Inferior parietal cortex (tissue), 1 donor: ENCODE measurements around the gene PLCL1.

Experiments
- DNase-seq: peaks from one replicate; pipeline ENCODE4 v3.0.0-alpha.2; 2016; ENCODE audit errors: extremely low spot score

PLCL1 gene

DNA sequence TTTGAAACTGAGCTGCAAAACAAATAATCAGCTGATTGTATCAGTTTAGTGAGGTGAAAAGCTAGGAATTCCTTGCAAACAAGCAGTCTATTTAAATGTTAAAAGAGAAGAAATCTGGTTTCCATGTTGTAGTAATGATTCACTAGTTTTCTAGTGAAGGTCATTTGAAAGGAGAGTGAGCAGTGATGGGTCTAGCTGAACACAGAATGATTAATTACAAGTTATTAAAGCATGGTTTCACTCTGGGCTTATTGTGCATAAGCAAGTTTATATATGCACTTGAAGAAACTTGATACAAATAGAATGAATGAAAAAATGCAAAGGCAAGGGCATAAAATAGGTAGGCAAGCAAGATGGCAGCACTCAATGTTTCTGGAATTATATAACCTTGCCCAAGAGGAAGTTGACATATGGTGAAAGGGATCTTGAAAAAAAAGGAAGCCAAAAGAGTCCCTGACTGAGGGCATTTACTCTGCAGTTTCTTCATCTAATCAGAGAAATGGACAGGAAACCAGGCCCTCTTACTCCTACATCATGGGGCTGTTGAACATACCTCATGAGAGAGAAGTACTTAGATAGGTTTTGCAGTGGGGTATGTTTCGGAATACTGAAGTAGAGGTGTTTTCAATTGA is 53.2 kb downstream of the PLCL1 start:
- DNase-seq: no peak

- no peak for DNase-seq
These were observed 54.3 kb downstream of the PLCL1 start for GRCh38 chr2:197858607-197859140.

DNA sequence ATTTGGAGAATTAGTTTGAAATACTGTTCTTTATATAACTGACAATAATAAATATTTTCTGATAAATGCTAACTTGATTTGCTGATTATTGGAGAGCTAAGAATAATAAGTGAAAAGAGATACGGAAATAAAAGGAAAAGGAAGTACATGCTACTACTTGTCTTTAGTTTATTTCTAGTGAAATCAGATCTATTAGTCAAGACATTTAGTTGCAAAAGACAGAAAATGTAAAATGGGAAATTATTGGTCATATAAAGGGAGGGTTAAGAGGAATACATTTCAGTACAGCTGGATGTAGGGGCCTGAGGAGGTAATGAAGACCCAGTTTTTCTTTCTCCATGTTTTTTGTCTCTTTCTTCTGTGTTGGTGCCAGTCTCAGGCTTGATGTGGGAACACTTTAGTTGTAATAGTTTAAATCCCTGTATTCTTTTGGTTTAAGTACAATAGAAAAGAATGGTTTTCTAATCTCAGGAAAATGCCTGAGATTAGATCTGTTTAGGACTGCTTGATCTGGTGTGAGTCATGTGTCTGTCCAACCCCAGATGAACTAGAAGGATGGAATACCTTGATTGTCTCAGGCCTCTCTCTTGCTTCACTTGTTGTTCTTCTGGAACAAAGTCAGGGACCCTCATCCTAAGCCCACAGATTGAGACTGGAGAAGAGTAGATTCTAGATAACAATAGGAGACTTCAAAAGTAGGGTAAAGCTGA is 58.0 kb downstream of the PLCL1 start:
- no peak for DNase-seq

DNA sequence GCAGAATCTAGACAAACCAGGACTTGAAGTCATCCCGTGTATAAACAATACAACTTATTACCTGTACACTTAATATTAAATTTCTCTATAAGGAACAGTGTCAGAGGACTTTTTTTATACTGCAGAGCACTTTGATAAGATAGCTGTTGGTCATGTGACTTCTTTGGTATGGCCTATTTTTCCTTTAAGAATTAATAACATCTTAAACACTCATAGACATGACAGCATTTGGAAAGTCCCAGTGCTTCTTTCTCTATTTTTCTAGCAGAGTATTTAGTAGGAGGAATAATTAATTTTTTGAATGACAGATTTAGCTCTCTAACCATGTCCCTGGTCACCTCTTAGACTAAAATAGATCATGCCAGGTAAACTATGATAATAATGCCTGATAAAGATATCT is 59.4 kb downstream of the PLCL1 start:
- no peak for DNase-seq

GRCh38 chr2:197866455-197866854 is 62.1 kb downstream of the PLCL1 start:
- DNase-seq: no peak

DNA sequence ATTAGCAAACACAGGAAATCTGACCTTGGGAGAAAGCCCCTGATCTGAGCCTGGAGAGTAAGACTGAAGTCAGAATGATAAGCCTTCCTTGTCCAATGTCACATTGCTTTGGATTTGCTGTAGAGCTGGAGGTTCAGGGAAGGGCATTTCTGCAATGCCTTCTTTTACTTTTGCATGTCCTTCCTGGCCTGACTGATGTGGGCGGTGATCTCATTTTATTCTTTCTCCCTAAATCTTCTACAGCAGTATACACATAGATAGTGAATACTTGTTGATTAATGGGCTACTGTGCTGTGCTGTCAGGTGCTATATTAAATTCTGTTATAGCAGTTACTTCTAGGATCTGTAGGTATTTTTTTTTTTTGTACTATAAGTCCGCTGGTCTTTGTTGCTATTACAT is 62.6 kb downstream of the PLCL1 start:
- no peak for DNase-seq

GRCh38 chr2:197867624-197868023 is 63.2 kb downstream of the PLCL1 start:
- no peak for DNase-seq

DNA sequence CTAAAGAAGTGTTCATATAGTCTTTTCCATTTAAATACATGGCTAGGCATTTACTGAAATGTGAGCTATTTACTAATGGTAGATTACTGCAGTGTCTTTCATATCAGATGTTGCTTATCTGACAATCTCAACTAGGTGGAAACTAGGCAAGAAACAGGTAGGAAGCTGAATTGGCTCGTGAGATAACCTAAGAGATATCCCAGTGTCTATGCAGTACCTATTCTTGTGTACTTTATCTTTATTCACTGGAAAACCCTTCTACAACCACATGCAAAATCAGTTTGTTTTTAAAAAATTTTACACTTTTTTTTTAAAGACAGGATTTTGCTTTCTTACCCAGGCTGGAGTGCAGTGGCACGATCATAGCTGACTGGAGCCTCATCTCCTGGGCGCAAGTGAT is 63.8 kb downstream of the PLCL1 start:
- DNase-seq: no peak

- no peak for DNase-seq
These were observed 64.6 kb downstream of the PLCL1 start for GRCh38 chr2:197869041-197869440.

DNA sequence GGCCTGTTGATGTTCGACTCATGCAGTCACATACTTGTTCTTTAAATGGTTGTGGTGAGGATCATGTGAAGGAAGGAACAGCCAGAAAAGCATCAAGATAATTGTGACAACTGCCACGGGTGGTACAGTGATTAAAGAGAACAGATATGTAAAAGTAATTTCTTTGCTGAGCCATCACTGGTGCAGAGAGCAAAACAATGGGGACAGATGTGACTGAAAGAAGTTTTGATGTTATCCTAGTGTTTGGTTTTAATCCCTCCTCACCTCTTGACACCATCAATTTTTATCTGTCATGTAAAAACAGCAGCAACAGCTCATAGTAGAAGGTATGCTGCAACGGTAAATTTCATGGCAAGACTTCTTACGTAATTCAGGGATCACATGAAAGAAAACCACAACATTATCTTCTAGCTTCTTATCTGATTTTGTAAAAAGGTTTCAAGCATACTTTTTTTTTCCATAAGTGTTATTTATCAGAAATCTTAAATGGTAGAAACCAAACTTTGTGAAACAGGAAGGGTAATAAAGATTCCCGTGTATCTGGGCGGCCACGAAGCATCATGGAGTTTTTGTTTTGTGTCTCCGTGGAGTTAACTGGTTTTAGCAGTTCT is 65.2 kb downstream of the PLCL1 start:
- no peak for DNase-seq

DNA sequence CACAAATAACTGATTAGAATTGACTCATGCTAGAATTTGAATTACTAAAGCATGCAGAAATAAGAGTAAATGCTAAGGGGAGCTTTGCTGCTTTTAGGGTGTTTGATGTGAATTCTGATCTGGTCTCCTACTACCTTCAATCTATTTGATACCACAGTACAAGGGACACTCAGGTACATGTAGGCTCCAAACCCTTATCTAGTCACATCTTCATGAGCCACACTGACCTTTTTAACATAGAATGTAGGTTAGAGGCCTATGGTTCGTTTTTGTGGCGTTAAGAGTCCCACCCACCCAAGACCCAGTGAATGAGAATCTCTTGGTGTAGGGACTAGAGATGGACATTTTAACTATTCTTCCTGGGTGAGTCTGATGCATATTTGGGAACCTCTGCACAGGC is 65.7 kb downstream of the PLCL1 start:
- DNase-seq: no peak

GRCh38 chr2:197871780-197872456 is 67.5 kb downstream of the PLCL1 start:
- no peak for DNase-seq

- peak; percentile 67 for DNase-seq
These were observed 68.9 kb downstream of the PLCL1 start for GRCh38 chr2:197873293-197873701.

- peak; percentile 31 for DNase-seq
These were observed 71.4 kb downstream of the PLCL1 start for GRCh38 chr2:197875763-197876162.

DNA sequence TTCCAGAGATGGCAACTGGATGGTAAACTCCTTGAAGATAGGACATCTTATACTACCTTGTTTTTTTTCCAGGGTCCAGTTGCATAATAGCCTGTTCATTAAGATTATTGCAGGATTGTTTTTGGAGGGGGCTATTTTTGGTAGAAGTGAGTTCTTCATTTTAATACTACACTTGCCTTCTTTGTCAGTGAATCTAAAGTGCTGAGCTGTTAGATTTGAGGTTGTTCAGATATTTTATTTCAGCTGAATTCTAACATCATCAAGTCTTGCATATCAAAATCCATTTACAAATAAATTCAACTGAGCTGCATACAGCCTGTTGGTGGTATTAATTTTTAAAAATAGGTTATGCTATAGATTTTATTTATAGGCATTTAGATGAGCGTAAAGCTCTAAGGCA is 72.1 kb downstream of the PLCL1 start:
- DNase-seq: no peak

DNA sequence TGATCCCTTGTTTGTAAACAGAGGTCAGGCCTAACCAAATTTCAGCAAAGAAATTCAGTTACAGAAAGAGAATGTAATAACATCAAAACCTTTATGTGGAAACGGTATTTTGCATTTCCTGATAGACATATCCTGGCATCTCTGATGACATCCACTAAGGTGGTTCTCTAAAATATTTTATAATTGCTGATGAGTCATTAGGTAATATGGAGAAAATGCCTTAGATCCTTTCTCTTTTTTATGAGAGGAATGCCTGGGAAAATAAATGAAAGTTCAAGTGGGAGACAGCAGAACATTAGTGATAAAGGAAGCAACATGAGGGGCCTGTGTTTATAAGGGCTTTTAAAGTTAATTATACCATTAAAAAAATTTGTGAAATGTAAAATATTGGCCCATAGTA is 72.6 kb downstream of the PLCL1 start:
- DNase-seq: no peak

GRCh38 chr2:197878792-197879191 is 74.4 kb downstream of the PLCL1 start:
- DNase-seq: no peak

DNA sequence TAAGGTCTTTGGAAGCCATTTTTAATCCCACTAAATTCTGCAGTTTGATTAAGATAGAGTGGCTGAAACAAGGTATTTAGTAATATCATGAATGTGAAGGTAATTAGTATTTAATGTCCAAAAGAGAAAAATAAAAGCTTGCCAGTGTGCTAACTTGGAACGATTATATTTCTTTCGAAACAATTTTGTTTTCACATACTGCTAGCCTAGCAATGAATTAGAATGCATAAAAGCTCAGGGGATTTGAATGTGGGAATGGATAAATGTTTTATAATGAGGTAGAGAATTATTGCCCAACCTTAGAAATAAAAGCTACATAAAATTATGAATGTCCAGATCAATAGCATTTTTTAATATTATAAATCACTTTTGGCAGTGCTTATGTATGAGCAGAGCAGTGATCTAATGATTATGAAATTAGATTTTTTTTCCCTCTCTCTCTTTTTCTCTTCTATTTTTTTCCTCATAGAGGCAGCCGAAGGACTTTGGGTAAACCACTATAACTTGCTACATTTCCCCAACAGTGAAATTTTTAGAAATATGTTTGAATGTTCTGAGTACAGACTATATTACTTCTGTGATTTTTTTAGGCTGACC is 75.5 kb downstream of the PLCL1 start:
- no peak for DNase-seq

DNA sequence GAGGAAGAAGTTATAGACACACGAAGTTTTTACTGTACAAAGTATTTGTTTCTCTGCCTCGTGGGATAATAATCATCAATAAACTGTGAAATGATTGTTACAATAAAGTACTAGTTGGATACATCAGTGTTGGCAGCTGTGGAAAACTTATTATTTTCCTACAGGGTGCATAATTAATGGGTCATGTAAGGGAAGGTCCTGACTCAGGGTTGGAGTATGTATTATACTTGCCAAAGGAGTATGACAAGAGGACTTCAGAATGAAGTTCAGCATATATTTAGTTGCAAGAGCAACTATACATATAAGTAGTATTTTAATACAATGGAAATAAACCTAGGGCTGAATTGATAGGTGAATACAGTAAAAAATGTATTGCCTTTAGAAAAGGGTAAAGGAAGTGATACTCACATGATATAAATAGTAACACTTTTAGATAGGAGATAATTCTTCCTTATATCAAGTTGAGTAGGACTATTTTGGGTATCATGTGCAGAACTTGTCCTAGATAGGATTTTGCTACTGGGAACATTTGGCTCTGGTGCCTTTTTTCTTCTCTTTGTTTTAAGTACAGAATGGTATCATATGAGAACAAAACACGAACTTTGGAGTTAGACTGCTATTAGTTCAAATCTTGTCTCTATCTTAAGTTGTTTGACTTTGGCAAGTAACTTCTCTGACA is 79.1 kb downstream of the PLCL1 start:
- DNase-seq: no peak

DNA sequence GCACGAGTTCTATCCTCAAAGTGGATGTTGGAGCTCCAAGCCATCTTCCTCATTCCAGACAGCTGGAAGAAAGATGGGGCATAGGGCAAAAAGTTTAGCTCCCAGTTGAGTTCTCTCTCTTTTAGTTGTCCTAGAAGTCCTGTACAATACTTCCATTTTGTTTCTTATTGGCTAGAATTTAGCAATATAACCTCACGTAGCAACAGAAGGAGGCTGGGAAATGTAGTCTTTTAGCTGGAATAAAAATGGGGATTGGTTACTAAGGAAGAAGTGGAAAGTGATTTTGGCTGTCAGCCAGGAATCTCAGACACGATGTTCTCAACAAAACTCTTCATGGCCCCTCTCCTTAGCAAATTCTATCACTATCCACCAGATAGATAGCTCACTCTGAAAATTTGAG is 79.9 kb downstream of the PLCL1 start:
- no peak for DNase-seq

DNA sequence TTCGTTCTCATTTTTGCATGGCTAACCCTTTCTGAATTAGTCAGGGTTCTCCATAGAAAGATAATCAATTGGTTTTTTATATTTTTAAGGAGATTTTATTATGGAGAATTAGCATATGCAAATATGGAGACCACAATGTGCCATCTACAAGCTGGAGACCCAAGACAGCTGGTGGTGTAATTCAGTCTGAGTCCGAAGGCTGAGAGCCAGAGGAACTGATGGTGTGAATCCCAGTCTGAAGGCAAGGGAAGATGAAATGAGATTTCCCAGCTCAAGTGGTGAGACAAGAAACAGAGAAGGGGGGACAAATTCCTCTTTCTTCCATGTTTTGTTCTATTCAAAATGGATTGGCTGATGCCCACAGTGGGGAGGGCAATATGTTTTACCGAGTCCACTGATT is 80.7 kb downstream of the PLCL1 start:
- no peak for DNase-seq

DNA sequence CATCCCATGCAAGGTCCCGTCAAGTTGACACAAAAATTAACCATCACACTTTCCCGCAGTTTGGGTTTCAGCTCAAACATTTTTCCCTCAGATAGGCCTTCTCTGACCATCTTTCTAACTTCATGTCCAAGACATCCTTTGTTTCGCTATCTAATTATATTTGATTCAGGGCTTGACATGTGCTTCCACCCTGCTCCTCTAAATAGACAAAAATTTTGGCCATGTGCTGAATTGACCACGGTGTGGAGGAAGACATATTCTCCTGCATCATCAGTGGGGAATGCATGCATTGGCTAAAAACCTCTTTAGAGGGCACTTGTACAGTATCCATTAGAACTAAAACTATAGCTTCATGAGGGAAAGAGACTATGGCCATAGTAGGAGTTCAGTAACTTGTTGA is 81.2 kb downstream of the PLCL1 start:
- DNase-seq: no peak
